H9 (cell line): ENCODE results near the gene FRZB. TPM values are rescaled to one million over a fixed set of nuclear protein-coding genes. Genes with fewer than 3 reads are reported as not detected.

Experiments
- DNase-seq: peaks from one replicate; pipeline ENCODE4 v3.0.0-alpha.2; 2017
- H2AFZ ChIP-seq: one replicate; pipeline ENCODE4 v1.6.1; 2013; ENCODE audit warnings: mild to moderate bottlenecking, low read length, control low read depth, moderate library complexity
- H2AK5ac ChIP-seq: 2 replicates; pipeline ENCODE4 v1.6.1; 2013; ENCODE audit warnings: low read length, control low read depth, mixed read lengths; ENCODE audit not compliant: insufficient read length
- H2BK120ac ChIP-seq: one replicate; pipeline ENCODE4 v1.6.1; 2013; ENCODE audit warnings: low read depth, mild to moderate bottlenecking, low read length, control low read depth, inconsistent platforms; ENCODE audit not compliant: poor library complexity, severe bottlenecking
- H2BK12ac ChIP-seq: 2 replicates; pipeline ENCODE4 v1.6.1; 2013; ENCODE audit warnings: low read length, control low read depth, mixed read lengths, low read depth; ENCODE audit not compliant: insufficient read length
- H2BK15ac ChIP-seq: 2 replicates; pipeline ENCODE4 v1.6.1; 2013; ENCODE audit warnings: low read depth, low read length, control low read depth
- H2BK20ac ChIP-seq: one replicate; pipeline ENCODE4 v1.6.1; 2013; ENCODE audit warnings: low read depth, mild to moderate bottlenecking, low read length, control low read depth, inconsistent platforms; ENCODE audit not compliant: poor library complexity, severe bottlenecking
- H2BK5ac ChIP-seq: 2 replicates; pipeline ENCODE4 v1.6.1; 2013; ENCODE audit warnings: low read length, control low read depth, mixed read lengths; ENCODE audit not compliant: insufficient read length
- H3K14ac ChIP-seq: 2 replicates; pipeline ENCODE4 v1.6.1; 2013; ENCODE audit warnings: low read length, control low read depth; ENCODE audit not compliant: insufficient read depth
- H3K18ac ChIP-seq: 2 replicates; pipeline ENCODE4 v1.6.1; 2013; ENCODE audit warnings: low read depth, mild to moderate bottlenecking, mixed read lengths, low read length, control low read depth; ENCODE audit not compliant: insufficient read length
- H3K23ac ChIP-seq: 2 replicates; pipeline ENCODE4 v1.6.1; 2013; ENCODE audit warnings: low read length, control low read depth, mixed read lengths, low read depth; ENCODE audit not compliant: insufficient read length
- H3K23me2 ChIP-seq: 2 replicates; pipeline ENCODE4 v1.6.1; 2013; ENCODE audit warnings: low read depth, mild to moderate bottlenecking, mixed read lengths, low read length, control low read depth; ENCODE audit not compliant: insufficient read length, poor library complexity, severe bottlenecking
- H3K27ac ChIP-seq: 2 replicates; pipeline ENCODE4 v1.5.1; 2013; ENCODE audit warnings: low read length, control low read depth, mixed read lengths, low read depth; ENCODE audit not compliant: insufficient read length
- H3K27me3 ChIP-seq: 2 replicates; pipeline ENCODE4 v1.6.1; 2013; ENCODE audit warnings: low read length, control low read depth, inconsistent platforms; ENCODE audit not compliant: insufficient read depth
- H3K4ac ChIP-seq: 2 replicates; pipeline ENCODE4 v1.6.1; 2013; ENCODE audit warnings: low read depth, mild to moderate bottlenecking, control low read depth, inconsistent platforms, low read length, moderate library complexity
- H3K4me1 ChIP-seq: 2 replicates; pipeline ENCODE4 v1.6.1; 2013; ENCODE audit warnings: low read length, control low read depth, inconsistent platforms; ENCODE audit not compliant: insufficient read depth
- H3K4me2 ChIP-seq: 2 replicates; pipeline ENCODE4 v1.6.1; 2013; ENCODE audit warnings: low read length, control low read depth, mixed read lengths; ENCODE audit not compliant: insufficient read length, insufficient read depth
- H3K56ac ChIP-seq: 2 replicates; pipeline ENCODE4 v1.6.1; 2013; ENCODE audit warnings: low read depth, mild to moderate bottlenecking, mixed read lengths, low read length, control low read depth; ENCODE audit not compliant: insufficient read length
- H3K79me1 ChIP-seq: 2 replicates; pipeline ENCODE4 v1.6.1; 2013; ENCODE audit warnings: low read depth, mild to moderate bottlenecking, moderate library complexity, low read length, control low read depth, inconsistent platforms; ENCODE audit not compliant: insufficient read depth, poor library complexity, severe bottlenecking
- H3K79me2 ChIP-seq: 2 replicates; pipeline ENCODE4 v1.6.1; 2013; ENCODE audit warnings: low read length, control low read depth, inconsistent platforms; ENCODE audit not compliant: insufficient read depth
- H3K9ac ChIP-seq: 2 replicates; pipeline ENCODE4 v1.6.1; 2013; ENCODE audit warnings: low read length, control low read depth, mixed read lengths; ENCODE audit not compliant: insufficient read length; ENCODE audit errors: extremely low read depth
- H3K9me3 ChIP-seq: one replicate; pipeline ENCODE4 v1.6.1; 2013; ENCODE audit warnings: low read depth, low read length, inconsistent platforms; ENCODE audit not compliant: control insufficient read depth
- H3T11ph ChIP-seq: one replicate; pipeline ENCODE4 v1.6.1; 2013; ENCODE audit warnings: mild to moderate bottlenecking, low read length, control low read depth, inconsistent platforms
- H4K20me1 ChIP-seq: one replicate; pipeline ENCODE4 v1.6.1; 2013; ENCODE audit not compliant: control insufficient read depth, insufficient read length, insufficient read depth
- H4K5ac ChIP-seq: 2 replicates; pipeline ENCODE4 v1.6.1; 2013; ENCODE audit warnings: low read depth, mild to moderate bottlenecking, mixed read lengths, low read length, control low read depth; ENCODE audit not compliant: insufficient read length
- H4K8ac ChIP-seq: replicated peaks from 2 replicates; pipeline ENCODE4 v1.6.1; 2013; ENCODE audit warnings: low read length, control low read depth, mixed read lengths, low read depth; ENCODE audit not compliant: insufficient read length
- H4K91ac ChIP-seq: 2 replicates; pipeline ENCODE4 v1.6.1; 2013; ENCODE audit warnings: low read depth, mild to moderate bottlenecking, moderate library complexity, mixed read lengths, low read length, control low read depth; ENCODE audit not compliant: insufficient read length
- H3K27ac Mint-ChIP-seq, 3 experiments: 2 replicates in 2 of 3; 3 replicates in 1 of 3; pipeline ENCODE4 v1.8.0; 2020 to 2021; ENCODE audit warnings: mixed read lengths in 3 of 3, mild to moderate bottlenecking in 1 of 3, moderate library complexity in 1 of 3
- H3K27me3 Mint-ChIP-seq: 2 replicates; pipeline ENCODE4 v1.8.0; 2021; ENCODE audit warnings: low read depth, mild to moderate bottlenecking, moderate library complexity, mixed read lengths
- H3K36me3 Mint-ChIP-seq, 3 experiments: 2 replicates in 2 of 3; 3 replicates in 1 of 3; pipeline ENCODE4 v1.8.0; 2020 to 2021; ENCODE audit warnings: low read depth in 3 of 3, mixed read lengths in 3 of 3; ENCODE audit not compliant: insufficient read depth in 1 of 3
- H3K4me1 Mint-ChIP-seq, 2 experiments: 2 replicates each; pipeline ENCODE4 v1.8.0; 2020; ENCODE audit warnings: mixed read lengths in 2 of 2
- H3K4me3 Mint-ChIP-seq, 2 experiments: 2 replicates in 1 of 2; 3 replicates in 1 of 2; pipeline ENCODE4 v1.8.0; 2020 to 2021; ENCODE audit warnings: mild to moderate bottlenecking in 2 of 2, mixed read lengths in 2 of 2, moderate library complexity in 1 of 2
- H3K9me3 Mint-ChIP-seq, 2 experiments: 2 replicates in 1 of 2; 3 replicates in 1 of 2; pipeline ENCODE4 v1.8.0; 2020; ENCODE audit warnings: mild to moderate bottlenecking in 2 of 2, mixed read lengths in 2 of 2, moderate library complexity in 1 of 2
- CTCF ChIP-seq: fragments of 200-600 bp; sonication (generic); conservative IDR thresholded peaks from 3 replicates; pipeline ENCODE4 v1.8.0; 2021; ENCODE audit warnings: antibody characterized with exemption, mild to moderate bottlenecking
- WGBS: extraction: QIAGEN DNeasy Blood & Tissue Kit; methylation state at CpG from one replicate; pipeline ENCODE4 v1.1.7; 2013; ENCODE audit warnings: missing lambda C conversion rate, low lambda C conversion rate, mixed read lengths; ENCODE audit not compliant: insufficient read length; ENCODE audit errors: extremely low coverage; 5-methylcytosine and 5-hydroxymethylcytosine counted together
- total RNA-seq: library from RNA; stranded (reverse); gene quantifications from 2 replicates; pipeline ENCODE4 v1.2.1, GENCODE V29; 2021

The FRZB gene
- total RNA-seq, 1 experiment from 2014 or later = 1.1 TPM

GRCh38 chr2:182911813-182912517 is 45.5 kb upstream of the FRZB start:
- no peaks in the 10 kb centered on the region for H4K20me1 ChIP-seq
- H4K8ac ChIP-seq = no peak overlapping the region
- H4K91ac ChIP-seq = no peak overlapping the region
- H2BK12ac ChIP-seq = no peak overlapping the region
- no peak overlapping the region for H3K14ac ChIP-seq
- H3K79me1 ChIP-seq = no peaks in the 10 kb centered on the region
- no peaks in the 10 kb centered on the region for H3K27me3 Mint-ChIP-seq
- no peak overlapping the region for H3K4me2 ChIP-seq
- no peaks in the 10 kb centered on the region for H3K27me3 ChIP-seq
- H2BK15ac ChIP-seq = no peak overlapping the region
- H3K9ac ChIP-seq = no peak overlapping the region
- no peak overlapping the region for H3K23ac ChIP-seq
- no peak overlapping the region for H3K56ac ChIP-seq
- no peak for DNase-seq
- no peak overlapping the region for H3T11ph ChIP-seq
- no peak overlapping the region for H2AFZ ChIP-seq
- no peaks in the 10 kb centered on the region for H3K79me2 ChIP-seq
- H3K18ac ChIP-seq = no peak overlapping the region
- H3K9me3 Mint-ChIP-seq = no peaks in the 10 kb centered on the region
- no peaks in the 10 kb centered on the region for H3K9me3 ChIP-seq
- H3K27ac ChIP-seq = no peak overlapping the region
- H2AK5ac ChIP-seq = no peak overlapping the region
- H3K4me1 ChIP-seq = no peaks in the 10 kb centered on the region; the same call in 1 of the 2 replicates
- no peaks in the 10 kb centered on the region for H3K23me2 ChIP-seq
- peaks cover 10 to 12% of the 10 kb centered on the region in 2 experiments for H3K4me1 Mint-ChIP-seq
- H3K27ac Mint-ChIP-seq = no peak overlapping the region
- no peak overlapping the region for H2BK120ac ChIP-seq
- H4K5ac ChIP-seq = no peak overlapping the region
- no CpG with 5 or more reads among the region's 2 CpGs for WGBS
- H2BK20ac ChIP-seq = no peak overlapping the region
- no peak overlapping the region for H3K4me3 Mint-ChIP-seq
- no peak for TF ChIP-seq CTCF
- no peak overlapping the region for H3K4ac ChIP-seq
- peaks cover 6 to 25% (median 22%) of the 10 kb centered on the region in 3 experiments for H3K36me3 Mint-ChIP-seq
- H2BK5ac ChIP-seq = no peak overlapping the region
